B cell (primary cell): Measurements from ENCODE around the gene NUDT4. TPM values are rescaled to one million over a fixed set of nuclear protein-coding genes. Genes with fewer than 3 reads are reported as not detected.

Experiments
- ATAC-seq: fragments of 200-7000 bp; cut with Tn5 transposase; one replicate; pipeline ENCODE4 v1.10.0; 2021; ENCODE audit warnings: low read depth, mild to moderate bottlenecking, moderate number of reproducible peaks, moderate library complexity
- CTCF ChIA-PET: fragments of 350-600 bp; sonication (Branson Sonifier 250); formaldehyde crosslinking; loops from one replicate; lab custom pipeline; 2021; ENCODE audit warnings: antibody characterized with exemption, inconsistent platforms; lab: Charles Lee
- POLR2A ChIA-PET: fragments of 350-600 bp; sonication (Branson Sonifier 250); formaldehyde crosslinking; loops from one replicate; lab custom pipeline; 2021; ENCODE audit warnings: antibody characterized with exemption; lab: Charles Lee
- DNase-seq: peaks from one replicate; pipeline ENCODE4 v3.0.0; 2013
- H2AFZ ChIP-seq: 2 replicates; pipeline ENCODE4 v1.6.1; 2012; ENCODE audit warnings: mild to moderate bottlenecking, low read depth, low read length; ENCODE audit not compliant: insufficient read depth, poor library complexity, severe bottlenecking
- H3K27ac ChIP-seq, 2 donors: 1 replicate in 1 of 2; 2 replicates in 1 of 2; pipeline ENCODE4 v1.5.1; 2012 to 2013; ENCODE audit warnings: low read length in 2 of 2, mild to moderate bottlenecking in 2 of 2, moderate library complexity in 1 of 2
- H3K27me3 ChIP-seq, 4 experiments: fragments of 200-600 bp in 1 of 4; sonication (generic) in 1 of 4; replicated peaks in 1 of 4; 1 replicate in 2 of 4; 2 replicates in 2 of 4; pipeline versions ENCODE4 v1.6.1 to v1.7.0; 2013 to 2016; ENCODE audit warnings: low read length in 3 of 4, mild to moderate bottlenecking in 2 of 4, mixed read lengths in 1 of 4, moderate library complexity in 1 of 4; ENCODE audit not compliant: insufficient read depth in 4 of 4, control insufficient read depth in 3 of 4; ENCODE audit errors: control extremely low read depth in 1 of 4
- H3K36me3 ChIP-seq, 2 experiments: replicated peaks in 1 of 2; 1 replicate in 1 of 2; 2 replicates in 1 of 2; pipeline versions ENCODE4 v1.6.1 to v1.7.1; 2013; ENCODE audit warnings: low read length in 1 of 2; ENCODE audit not compliant: insufficient read depth in 2 of 2, control insufficient read depth in 1 of 2; ENCODE audit errors: control extremely low read depth in 1 of 2, extremely low read depth in 1 of 2
- H3K4me1 ChIP-seq, 2 donors: fragments of 200-600 bp in 1 of 2; sonication (generic) in 1 of 2; 1 replicate in 1 of 2; 2 replicates in 1 of 2; pipeline versions ENCODE4 v1.5.1 to v1.6.1; 2013 to 2017; ENCODE audit warnings: low read length in 2 of 2; ENCODE audit not compliant: control insufficient read depth in 2 of 2, insufficient read depth in 2 of 2
- H3K4me2 ChIP-seq: replicated peaks from 2 replicates; pipeline ENCODE3; 2012; ENCODE audit warnings: mild to moderate bottlenecking, low read depth, low read length; ENCODE audit not compliant: poor library complexity, severe bottlenecking
- H3K4me3 ChIP-seq, 5 experiments: fragments of 200-600 bp in 1 of 5; sonication (generic) in 1 of 5; 1 replicate in 3 of 5; 2 replicates in 2 of 5; pipeline versions ENCODE4 v1.5.1 to v1.7.0; 2011 to 2016; ENCODE audit warnings: low read length in 4 of 5, mild to moderate bottlenecking in 4 of 5, low read depth in 2 of 5, control low read depth in 1 of 5, moderate library complexity in 1 of 5; ENCODE audit not compliant: insufficient read depth in 1 of 5; ENCODE audit errors: control extremely low read depth in 1 of 5, extremely low read depth in 1 of 5
- H3K79me2 ChIP-seq: fragments of 200-600 bp; sonication (generic); one replicate; pipeline ENCODE4 v1.6.0; 2016; ENCODE audit warnings: low read length; ENCODE audit not compliant: control insufficient read depth, insufficient read depth
- H3K9ac ChIP-seq: fragments of 200-600 bp; sonication (generic); 2 replicates; pipeline ENCODE4 v1.6.1; 2017; ENCODE audit warnings: mild to moderate bottlenecking, low read length, moderate library complexity
- H3K9me3 ChIP-seq, 3 donors: one replicate each; pipeline versions ENCODE4 v1.6.1 to v1.7.1; 2013; ENCODE audit warnings: low read length in 2 of 3; ENCODE audit not compliant: control insufficient read depth in 2 of 3, insufficient read depth in 1 of 3; ENCODE audit errors: control extremely low read depth in 1 of 3
- H4K20me1 ChIP-seq: 2 replicates; pipeline ENCODE4 v1.6.0; 2012; ENCODE audit warnings: mild to moderate bottlenecking, low read length; ENCODE audit not compliant: insufficient read depth, control insufficient read depth, poor library complexity, severe bottlenecking
- H3K27ac Mint-ChIP-seq: one replicate; pipeline ENCODE4 v1.8.0; 2021; ENCODE audit warnings: mixed read lengths
- H3K27me3 Mint-ChIP-seq: one replicate; pipeline ENCODE4 v1.8.0; 2021; ENCODE audit warnings: mixed read lengths
- H3K4me1 Mint-ChIP-seq: one replicate; pipeline ENCODE4 v1.8.0; 2021; ENCODE audit warnings: mixed read lengths
- H3K4me3 Mint-ChIP-seq: one replicate; pipeline ENCODE4 v1.8.0; 2021; ENCODE audit warnings: mixed read lengths
- H3K9me3 Mint-ChIP-seq: one replicate; pipeline ENCODE4 v1.8.0; 2022; ENCODE audit warnings: mixed read lengths; ENCODE audit not compliant: insufficient read depth
- EZH2 ChIP-seq: IDR thresholded peaks from 2 replicates; pipeline ENCODE4 v1.6.1; 2012; ENCODE audit warnings: borderline replicate concordance, low read depth, mild to moderate bottlenecking, moderate library complexity, low read length; ENCODE audit not compliant: insufficient read depth, poor library complexity, severe bottlenecking
- WGBS: methylation state at CpG from one replicate; pipeline ENCODE4 v1.1.5; 2013; ENCODE audit warnings: missing lambda C conversion rate; ENCODE audit not compliant: insufficient coverage; 5-methylcytosine and 5-hydroxymethylcytosine counted together
- intact Hi-C: fragments of 100-400 bp; cut with micrococcal nuclease; formaldehyde crosslinking; loops from one replicate; pipeline ENCODE4 v1.10.0; 2022
- polyA plus RNA-seq: library from polyadenylated mRNA; depleted of rRNA; stranded (reverse); fragments of >200 nt; gene quantifications from 2 replicates; pipeline ENCODE4 v1.2.3, GENCODE V29; 2012
- total RNA-seq, 2 donors: library from RNA; stranded (reverse); fragments of 120-200 nt in 1 of 2; gene quantifications; 1 replicate in 1 of 2; 2 replicates in 1 of 2; pipeline versions ENCODE4 v1.2.3 to v1.2.4, GENCODE V29; 2013 to 2022
- TF ChIP-seq, protein P1 (sequence below): fragments of 200-600 bp; IDR thresholded peaks from one replicate; pipeline ENCODE4 v1.8.0; 2022; ENCODE audit warnings: antibody characterized with exemption, mild to moderate bottlenecking

Gene NUDT4
- total and polyA plus RNA-seq, 2 donors (not counting 1 experiment from before 2014, with no cell fraction given) = 18.3 to 56.8 TPM

DNA sequence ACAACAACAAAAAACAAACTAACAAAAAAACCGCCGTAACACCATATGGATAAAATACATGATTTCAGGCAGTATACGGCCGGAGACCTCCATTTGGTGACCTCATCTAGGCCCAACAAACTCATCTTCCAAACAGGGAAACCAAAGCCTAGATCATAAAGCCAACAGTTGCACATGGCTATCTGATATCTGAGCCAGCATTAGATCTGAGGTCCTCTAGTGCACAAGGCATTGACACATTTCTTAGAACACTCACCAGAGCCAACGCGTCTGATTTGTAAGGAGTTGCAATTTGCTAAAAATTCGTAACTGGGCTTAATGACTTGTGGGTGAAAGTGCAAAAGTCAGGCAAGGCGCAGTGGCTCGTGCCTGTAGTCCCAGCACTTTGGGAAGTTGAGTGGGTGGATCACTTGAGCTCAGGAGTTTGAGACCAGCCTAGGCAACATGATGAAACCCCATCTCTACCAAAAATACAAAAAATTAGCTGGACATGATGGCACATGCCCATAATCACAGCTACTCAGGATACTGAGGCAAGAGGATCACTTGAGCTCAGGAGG is 42.0 kb upstream of the NUDT4 start:
- H3K79me2 ChIP-seq = no peaks in the 10 kb centered on the region
- no peak overlapping the region for H3K27ac ChIP-seq
- no peak for ATAC-seq
- POLR2A ChIA-PET = no interaction called here
- 99% methylated on average over 8 of the region's 9 CpGs for WGBS
- no peak overlapping the region for H3K9ac ChIP-seq
- Mint-ChIP-seq H3K9me3 (no peaks in the 10 kb centered on the region), H3K4me3 (no peak overlapping the region), H3K27ac (no peak overlapping the region), H3K27me3 (peaks cover 8% of the 10 kb centered on the region), H3K4me1 (no peaks in the 10 kb centered on the region)
- no peak for DNase-seq
- H3K4me3 ChIP-seq = no peak overlapping the region
- H3K36me3 ChIP-seq = no peaks in the 10 kb centered on the region
- no peak for TF ChIP-seq EZH2
- H3K4me2 ChIP-seq = no peak overlapping the region
- no peak overlapping the region for H2AFZ ChIP-seq
- CTCF ChIA-PET = no interaction called here
- H3K9me3 ChIP-seq = no peaks in the 10 kb centered on the region
- H3K27me3 ChIP-seq = no peaks in the 10 kb centered on the region
- no peaks in the 10 kb centered on the region for H3K4me1 ChIP-seq
- no peaks in the 10 kb centered on the region for H4K20me1 ChIP-seq
- intact Hi-C loops = no loop called here

DNA sequence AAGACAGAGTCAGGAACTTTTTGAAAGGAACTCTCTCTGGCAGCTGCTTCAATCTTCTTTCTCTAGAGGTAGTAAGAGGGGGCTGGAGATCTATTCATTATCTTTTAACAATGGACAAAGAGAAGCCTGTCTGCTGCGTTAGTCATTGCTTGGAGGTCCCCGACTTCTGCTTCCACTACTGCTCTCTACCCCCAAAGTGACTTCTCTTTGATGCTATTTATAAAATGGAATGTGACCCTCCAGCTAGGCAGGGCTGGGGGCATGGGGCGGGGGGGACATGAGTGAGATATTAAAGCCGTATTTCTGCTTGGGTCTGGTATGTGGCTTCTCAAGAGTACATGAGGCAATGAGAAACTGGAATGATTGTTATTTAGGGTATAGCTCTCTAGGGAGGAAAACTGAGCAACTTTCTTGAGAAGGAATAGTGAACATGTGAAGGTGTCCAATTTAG is 41.4 kb upstream of the NUDT4 start:
- Histone ChIP-seq H3K36me3 (no peaks in the 10 kb centered on the region), H3K9ac (no peak overlapping the region), H3K4me3 (no peak overlapping the region), H2AFZ (no peak overlapping the region), H3K9me3 (no peaks in the 10 kb centered on the region), H3K27ac (no peak overlapping the region), H4K20me1 (no peaks in the 10 kb centered on the region), H3K4me1 (no peaks in the 10 kb centered on the region), H3K79me2 (no peaks in the 10 kb centered on the region), H3K27me3 (no peaks in the 10 kb centered on the region), H3K4me2 (no peak overlapping the region)
- Mint-ChIP-seq H3K27me3 (peaks cover 8% of the 10 kb centered on the region), H3K27ac (no peak overlapping the region), H3K4me3 (no peak overlapping the region), H3K4me1 (no peaks in the 10 kb centered on the region), H3K9me3 (no peaks in the 10 kb centered on the region)
- DNase-seq (no peak), ATAC-seq (no peak)
- ChIA-PET POLR2A (no interaction called here), CTCF (no interaction called here)
- intact Hi-C loops = no loop called here
- 83% methylated on average over 1 of the region's 4 CpGs for WGBS
- TF ChIP-seq, protein P1, sequence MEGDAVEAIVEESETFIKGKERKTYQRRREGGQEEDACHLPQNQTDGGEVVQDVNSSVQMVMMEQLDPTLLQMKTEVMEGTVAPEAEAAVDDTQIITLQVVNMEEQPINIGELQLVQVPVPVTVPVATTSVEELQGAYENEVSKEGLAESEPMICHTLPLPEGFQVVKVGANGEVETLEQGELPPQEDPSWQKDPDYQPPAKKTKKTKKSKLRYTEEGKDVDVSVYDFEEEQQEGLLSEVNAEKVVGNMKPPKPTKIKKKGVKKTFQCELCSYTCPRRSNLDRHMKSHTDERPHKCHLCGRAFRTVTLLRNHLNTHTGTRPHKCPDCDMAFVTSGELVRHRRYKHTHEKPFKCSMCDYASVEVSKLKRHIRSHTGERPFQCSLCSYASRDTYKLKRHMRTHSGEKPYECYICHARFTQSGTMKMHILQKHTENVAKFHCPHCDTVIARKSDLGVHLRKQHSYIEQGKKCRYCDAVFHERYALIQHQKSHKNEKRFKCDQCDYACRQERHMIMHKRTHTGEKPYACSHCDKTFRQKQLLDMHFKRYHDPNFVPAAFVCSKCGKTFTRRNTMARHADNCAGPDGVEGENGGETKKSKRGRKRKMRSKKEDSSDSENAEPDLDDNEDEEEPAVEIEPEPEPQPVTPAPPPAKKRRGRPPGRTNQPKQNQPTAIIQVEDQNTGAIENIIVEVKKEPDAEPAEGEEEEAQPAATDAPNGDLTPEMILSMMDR = no peak
- TF ChIP-seq EZH2 = no peak
